ENCODE data around the gene SNCAIP. TPM values are rescaled to one million over a fixed set of nuclear protein-coding genes. Genes with fewer than 3 reads are reported as not detected.
"Not testable (repeated sequence)": the region's sequence is repeated elsewhere in the genome, so short reads cannot be mapped to it uniquely, and the experiment has no call there.

SNCAIP gene
- total and polyA plus RNA-seq, 9 donors, result 5.3 to 13.2 (median 8.9) TPM

GRCh38 chr5:122371511-122372151, 59.6 kb downstream of the SNCAIP start:
- WGBS (ENCODE audit: insufficient coverage), result no CpG with 5 or more reads among the region's 2 CpGs

GRCh38 chr5:122374110-122374509, 62.1 kb downstream of the SNCAIP start:
- no peaks in the 10 kb centered on the region for H3K27me3 ChIP-seq (ENCODE audit: control insufficient read depth, insufficient read depth, low read length)
- no peak for DNase-seq
- H3K36me3 ChIP-seq (ENCODE audit: control insufficient read depth, insufficient read depth, low read length), result no peaks in the 10 kb centered on the region
- H3K4me1 ChIP-seq (ENCODE audit: control insufficient read depth, insufficient read depth, low read length), result no peaks in the 10 kb centered on the region
- no peak overlapping the region for H3K4me3 ChIP-seq (ENCODE audit: low read length)
- no peak overlapping the region for H3K27ac ChIP-seq (ENCODE audit: low read length)
- no peaks in the 10 kb centered on the region for H3K9me3 ChIP-seq (replicated peaks; ENCODE audit: control insufficient read depth, low read depth, low read length)

More at GRCh38 chr5:122371511-122372151, 59.6 kb downstream of the SNCAIP start:
- H3K9me3 ChIP-seq (replicated peaks; ENCODE audit: control insufficient read depth, low read depth, low read length), result no peaks in the 10 kb centered on the region
- no peaks in the 10 kb centered on the region for H3K4me1 ChIP-seq (ENCODE audit: control insufficient read depth, insufficient read depth, low read length)
- no peaks in the 10 kb centered on the region for H3K36me3 ChIP-seq (ENCODE audit: control insufficient read depth, insufficient read depth, low read length)
- H3K4me3 ChIP-seq (ENCODE audit: low read length), result no peak overlapping the region
- H3K27ac ChIP-seq (ENCODE audit: low read length), result no peak overlapping the region
- DNase-seq, result no peak
- H3K27me3 ChIP-seq (ENCODE audit: control insufficient read depth, insufficient read depth, low read length), result no peaks in the 10 kb centered on the region

- H3K9me3 ChIP-seq (replicated peaks; ENCODE audit: control insufficient read depth, low read depth, low read length), result no peaks in the 10 kb centered on the region
- DNase-seq, result no peak
- no peaks in the 10 kb centered on the region for H3K27me3 ChIP-seq (ENCODE audit: control insufficient read depth, insufficient read depth, low read length)
- H3K36me3 ChIP-seq (ENCODE audit: control insufficient read depth, insufficient read depth, low read length), result no peaks in the 10 kb centered on the region
- H3K27ac ChIP-seq (ENCODE audit: low read length), result no peak overlapping the region
- H3K4me1 ChIP-seq (ENCODE audit: control insufficient read depth, insufficient read depth, low read length), result no peaks in the 10 kb centered on the region
- H3K4me3 ChIP-seq (ENCODE audit: low read length), result no peak overlapping the region
- 30% methylated on average over 1 of the region's 2 CpGs for WGBS (ENCODE audit: insufficient coverage)
These were observed 63.8 kb downstream of the SNCAIP start for GRCh38 chr5:122375801-122376200.

- Histone ChIP-seq H3K4me3 (ENCODE audit: low read length) (no peak overlapping the region), H3K4me1 (ENCODE audit: control insufficient read depth, insufficient read depth, low read length) (no peaks in the 10 kb centered on the region), H3K36me3 (ENCODE audit: control insufficient read depth, insufficient read depth, low read length) (no peaks in the 10 kb centered on the region), H3K9me3 (replicated peaks; ENCODE audit: control insufficient read depth, low read depth, low read length) (no peaks in the 10 kb centered on the region), H3K27ac (ENCODE audit: low read length) (no peak overlapping the region), H3K27me3 (ENCODE audit: control insufficient read depth, insufficient read depth, low read length) (no peaks in the 10 kb centered on the region)
- DNase-seq, result peak; percentile 92
These were observed 64.2 kb downstream of the SNCAIP start for GRCh38 chr5:122376250-122376649.

GRCh38 chr5:122377026-122377425, 65.0 kb downstream of the SNCAIP start:
- DNase-seq, result no peak
- no CpG with 5 or more reads among the region's 1 CpG for WGBS (ENCODE audit: insufficient coverage)
- no peak overlapping the region for H3K4me3 ChIP-seq (ENCODE audit: low read length)

GRCh38 chr5:122382938-122383337, 70.9 kb downstream of the SNCAIP start:
- not testable (repeated sequence) for DNase-seq; H3K36me3 ChIP-seq (ENCODE audit: control insufficient read depth, insufficient read depth, low read length); H3K27ac ChIP-seq (ENCODE audit: low read length); H3K9me3 ChIP-seq (replicated peaks; ENCODE audit: control insufficient read depth, low read depth, low read length); H3K27me3 ChIP-seq (ENCODE audit: control insufficient read depth, insufficient read depth, low read length); H3K4me1 ChIP-seq (ENCODE audit: control insufficient read depth, insufficient read depth, low read length); H3K4me3 ChIP-seq (ENCODE audit: low read length)
- WGBS (ENCODE audit: insufficient coverage), result 89% methylated on average over 10 of the region's 16 CpGs

More at GRCh38 chr5:122377026-122377425, 65.0 kb downstream of the SNCAIP start:
- no peaks in the 10 kb centered on the region for H3K4me1 ChIP-seq (ENCODE audit: control insufficient read depth, insufficient read depth, low read length)
- no peaks in the 10 kb centered on the region for H3K36me3 ChIP-seq (ENCODE audit: control insufficient read depth, insufficient read depth, low read length)
- no peaks in the 10 kb centered on the region for H3K9me3 ChIP-seq (replicated peaks; ENCODE audit: control insufficient read depth, low read depth, low read length)
- H3K27ac ChIP-seq (ENCODE audit: low read length), result no peak overlapping the region
- H3K27me3 ChIP-seq (ENCODE audit: control insufficient read depth, insufficient read depth, low read length), result no peaks in the 10 kb centered on the region

- Histone ChIP-seq H3K4me3 (ENCODE audit: low read length) (no peak overlapping the region), H3K27me3 (ENCODE audit: control insufficient read depth, insufficient read depth, low read length) (no peaks in the 10 kb centered on the region), H3K4me1 (ENCODE audit: control insufficient read depth, insufficient read depth, low read length) (peaks cover 3% of the 10 kb centered on the region), H3K27ac (ENCODE audit: low read length) (no peak overlapping the region), H3K36me3 (ENCODE audit: control insufficient read depth, insufficient read depth, low read length) (no peaks in the 10 kb centered on the region), H3K9me3 (replicated peaks; ENCODE audit: control insufficient read depth, low read depth, low read length) (no peaks in the 10 kb centered on the region)
- DNase-seq, result peak; percentile 70
- WGBS (ENCODE audit: insufficient coverage), result 63% methylated on average over 4 of the region's 5 CpGs
These were observed 72.8 kb downstream of the SNCAIP start for GRCh38 chr5:122384739-122385235.

GRCh38 chr5:122385286-122385685, 73.2 kb downstream of the SNCAIP start:
- Histone ChIP-seq H3K4me1 (ENCODE audit: control insufficient read depth, insufficient read depth, low read length) (peaks cover 3% of the 10 kb centered on the region), H3K27ac (ENCODE audit: low read length) (no peak overlapping the region), H3K4me3 (ENCODE audit: low read length) (no peak overlapping the region), H3K9me3 (replicated peaks; ENCODE audit: control insufficient read depth, low read depth, low read length) (no peaks in the 10 kb centered on the region), H3K27me3 (ENCODE audit: control insufficient read depth, insufficient read depth, low read length) (no peaks in the 10 kb centered on the region), H3K36me3 (ENCODE audit: control insufficient read depth, insufficient read depth, low read length) (no peaks in the 10 kb centered on the region)
- peak; percentile 49 for DNase-seq
- WGBS (ENCODE audit: insufficient coverage), result no CpG with 5 or more reads among the region's 4 CpGs

- H3K36me3 ChIP-seq (ENCODE audit: control insufficient read depth, insufficient read depth, low read length), result no peaks in the 10 kb centered on the region
- WGBS (ENCODE audit: insufficient coverage), result no CpG with 5 or more reads among the region's 3 CpGs
- H3K9me3 ChIP-seq (replicated peaks; ENCODE audit: control insufficient read depth, low read depth, low read length), result no peaks in the 10 kb centered on the region
- H3K27ac ChIP-seq (ENCODE audit: low read length), result no peak overlapping the region
- H3K4me1 ChIP-seq (ENCODE audit: control insufficient read depth, insufficient read depth, low read length), result peaks cover 3% of the 10 kb centered on the region
- peak; percentile 90 for DNase-seq
- no peaks in the 10 kb centered on the region for H3K27me3 ChIP-seq (ENCODE audit: control insufficient read depth, insufficient read depth, low read length)
- H3K4me3 ChIP-seq (ENCODE audit: low read length), result no peak overlapping the region
These were observed 73.8 kb downstream of the SNCAIP start for GRCh38 chr5:122385808-122386207.

- 85% methylated on average over 5 of the region's 7 CpGs for WGBS (ENCODE audit: insufficient coverage)
- Histone ChIP-seq H3K4me1 (ENCODE audit: control insufficient read depth, insufficient read depth, low read length) (peaks cover 5% of the 10 kb centered on the region), H3K36me3 (ENCODE audit: control insufficient read depth, insufficient read depth, low read length) (no peaks in the 10 kb centered on the region), H3K4me3 (ENCODE audit: low read length) (no peak overlapping the region), H3K9me3 (replicated peaks; ENCODE audit: control insufficient read depth, low read depth, low read length) (no peaks in the 10 kb centered on the region), H3K27ac (ENCODE audit: low read length) (no peak overlapping the region), H3K27me3 (ENCODE audit: control insufficient read depth, insufficient read depth, low read length) (no peaks in the 10 kb centered on the region)
- DNase-seq, result no peak
These were observed 78.1 kb downstream of the SNCAIP start for GRCh38 chr5:122390154-122390553.

GRCh38 chr5:122390694-122391093, 78.7 kb downstream of the SNCAIP start:
- H3K9me3 ChIP-seq (replicated peaks; ENCODE audit: control insufficient read depth, low read depth, low read length), result no peaks in the 10 kb centered on the region
- no CpG with 5 or more reads among the region's 3 CpGs for WGBS (ENCODE audit: insufficient coverage)
- H3K27me3 ChIP-seq (ENCODE audit: control insufficient read depth, insufficient read depth, low read length), result no peaks in the 10 kb centered on the region
- no peak overlapping the region for H3K27ac ChIP-seq (ENCODE audit: low read length)
- DNase-seq, result no peak
- no peaks in the 10 kb centered on the region for H3K36me3 ChIP-seq (ENCODE audit: control insufficient read depth, insufficient read depth, low read length)
- H3K4me1 ChIP-seq (ENCODE audit: control insufficient read depth, insufficient read depth, low read length), result peaks cover 5% of the 10 kb centered on the region
- no peak overlapping the region for H3K4me3 ChIP-seq (ENCODE audit: low read length)

Measured in muscle of leg (tissue), 11 donors.